Activated CD8-positive, alpha-beta memory T cell treated with anti-CD3 and anti-CD28 coated beads, Interleukin-2, amount 50 U/mL, for 48 hours (primary cell): Measurements from ENCODE around the gene CHST15.

ENCODE experiments used
- DNase-seq: peaks from one replicate; pipeline ENCODE4 v3.0.0-alpha.2; 2020

The CHST15 gene

GRCh38 chr10:124006526-124006925 lies 86.9 kb downstream of the CHST15 start:
- no peak for DNase-seq

- DNase-seq, result no peak
These were observed 87.4 kb downstream of the CHST15 start for GRCh38 chr10:124005991-124006392.

- DNase-seq, result peak; percentile 34
These were observed 88.3 kb downstream of the CHST15 start for GRCh38 chr10:124005091-124005490.

DNA sequence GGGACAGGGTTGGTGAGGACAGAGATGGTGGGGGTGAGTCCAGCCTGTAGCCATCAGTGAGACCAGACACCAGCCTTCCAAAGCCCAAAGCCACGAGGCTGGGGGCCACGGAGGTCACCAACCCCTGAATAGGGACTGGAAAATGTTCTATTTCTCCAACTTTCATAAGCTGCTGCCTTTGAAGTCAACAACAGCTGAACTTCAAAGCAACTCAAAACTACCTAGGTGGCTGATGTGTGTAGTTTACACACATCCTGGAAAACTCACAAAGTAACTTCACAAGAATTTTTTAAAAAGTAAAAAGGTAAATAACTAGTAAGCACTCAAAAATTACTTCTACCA lies 88.8 kb downstream of the CHST15 start:
- no peak for DNase-seq

- DNase-seq, result peak; percentile 36
These were observed 89.3 kb downstream of the CHST15 start for GRCh38 chr10:124003871-124004662.

DNA sequence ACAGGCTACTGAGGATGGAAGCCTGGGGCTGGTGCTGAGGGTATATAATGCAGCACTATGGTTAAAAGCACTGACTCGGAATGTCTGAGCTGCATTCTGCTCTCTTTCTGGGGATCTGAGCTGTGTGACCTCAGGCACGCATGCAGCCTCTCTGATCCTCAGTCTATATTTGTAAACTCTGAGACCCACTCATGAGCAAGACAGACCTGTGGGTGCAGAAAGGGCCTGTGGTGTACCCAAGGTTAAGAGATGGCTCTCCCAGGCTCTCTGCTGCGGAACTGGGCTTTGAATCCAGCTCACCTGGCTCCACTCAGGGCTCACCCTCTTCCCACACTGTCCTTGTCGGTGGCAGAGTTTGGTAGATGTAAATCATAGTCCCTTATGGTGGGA lies 89.9 kb downstream of the CHST15 start:
- DNase-seq, result no peak

GRCh38 chr10:124003070-124003419 lies 90.4 kb downstream of the CHST15 start:
- DNase-seq, result peak; percentile 15

GRCh38 chr10:124002391-124003069 lies 90.9 kb downstream of the CHST15 start:
- peak; percentile 17 for DNase-seq

GRCh38 chr10:124001391-124002148 lies 91.8 kb downstream of the CHST15 start:
- DNase-seq, result peak; percentile 36

DNA sequence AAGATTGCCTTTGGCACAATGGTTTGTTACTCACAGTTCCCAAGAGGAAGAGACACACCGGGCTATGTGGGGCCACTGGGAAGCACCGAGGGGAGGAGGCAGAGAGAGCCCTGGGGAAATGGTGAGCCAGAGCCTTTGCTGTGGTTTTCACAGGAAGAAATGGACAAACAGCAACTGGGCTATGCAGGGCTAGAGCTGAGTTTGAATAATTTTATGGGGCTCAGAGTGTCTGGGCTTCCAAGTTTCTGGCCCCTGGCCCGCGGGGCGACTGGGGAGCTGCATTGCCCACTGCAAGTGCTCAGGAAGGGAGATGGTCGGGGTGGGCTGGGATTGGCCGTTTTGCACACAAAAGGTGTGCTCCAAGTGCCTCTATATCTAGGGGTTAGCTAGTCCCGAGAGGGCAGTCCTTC lies 92.6 kb downstream of the CHST15 start:
- DNase-seq, result peak; percentile 12

DNA sequence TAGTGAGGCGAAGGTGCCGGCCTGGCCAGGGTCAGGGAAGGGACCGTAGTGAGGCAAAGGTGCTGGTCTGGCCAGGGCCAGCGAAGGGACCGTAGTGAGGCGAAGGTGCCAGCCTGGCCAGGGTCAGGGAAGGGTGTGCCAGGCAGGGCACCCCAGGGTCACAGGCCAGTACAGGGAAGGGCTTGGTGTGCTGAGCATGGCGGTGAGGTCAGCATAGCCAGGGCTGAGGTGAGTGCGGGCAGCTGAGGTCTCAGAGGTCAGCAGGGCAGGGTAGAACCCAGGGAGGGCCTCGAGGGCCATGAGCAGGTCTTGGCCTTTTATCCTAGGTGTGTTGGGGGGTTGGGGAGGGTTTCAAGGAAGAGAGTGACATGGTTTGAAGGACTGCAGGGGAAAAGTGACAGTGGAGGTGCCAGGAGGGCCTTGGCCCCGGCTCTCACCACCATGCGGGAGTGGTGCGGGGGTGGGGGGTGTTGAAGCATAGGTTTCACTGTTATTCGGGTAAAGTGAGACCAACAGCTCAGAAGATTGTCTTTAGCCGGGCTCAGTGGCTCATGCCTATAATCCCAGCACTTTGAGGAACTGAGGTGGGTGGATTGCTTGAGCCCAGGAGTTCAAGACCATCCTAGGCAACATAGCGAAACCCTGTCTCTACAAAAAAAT lies 93.3 kb downstream of the CHST15 start:
- DNase-seq, result no peak

DNA sequence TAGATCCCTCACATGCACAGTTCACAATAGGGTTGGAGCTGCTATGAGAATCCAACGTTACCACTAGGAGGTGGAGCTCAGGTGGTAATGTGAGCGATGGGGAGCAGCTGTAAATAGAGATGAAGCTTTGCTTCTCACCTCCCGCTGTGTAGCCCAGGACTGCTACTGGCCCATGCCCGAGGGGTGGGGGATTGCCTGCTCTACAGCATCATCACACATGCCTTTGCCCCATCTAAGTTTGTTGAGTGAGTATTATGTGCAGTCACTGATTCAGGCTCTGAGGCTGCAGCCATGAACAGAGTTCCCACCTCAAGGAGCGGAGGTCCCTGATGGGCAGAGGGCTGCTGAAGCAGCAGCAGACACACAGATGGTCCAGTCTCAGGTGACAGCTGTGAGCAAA lies 94.1 kb downstream of the CHST15 start:
- DNase-seq, result peak; percentile 32

GRCh38 chr10:123998197-123999141 lies 94.9 kb downstream of the CHST15 start:
- peak; percentile 28 for DNase-seq

DNA sequence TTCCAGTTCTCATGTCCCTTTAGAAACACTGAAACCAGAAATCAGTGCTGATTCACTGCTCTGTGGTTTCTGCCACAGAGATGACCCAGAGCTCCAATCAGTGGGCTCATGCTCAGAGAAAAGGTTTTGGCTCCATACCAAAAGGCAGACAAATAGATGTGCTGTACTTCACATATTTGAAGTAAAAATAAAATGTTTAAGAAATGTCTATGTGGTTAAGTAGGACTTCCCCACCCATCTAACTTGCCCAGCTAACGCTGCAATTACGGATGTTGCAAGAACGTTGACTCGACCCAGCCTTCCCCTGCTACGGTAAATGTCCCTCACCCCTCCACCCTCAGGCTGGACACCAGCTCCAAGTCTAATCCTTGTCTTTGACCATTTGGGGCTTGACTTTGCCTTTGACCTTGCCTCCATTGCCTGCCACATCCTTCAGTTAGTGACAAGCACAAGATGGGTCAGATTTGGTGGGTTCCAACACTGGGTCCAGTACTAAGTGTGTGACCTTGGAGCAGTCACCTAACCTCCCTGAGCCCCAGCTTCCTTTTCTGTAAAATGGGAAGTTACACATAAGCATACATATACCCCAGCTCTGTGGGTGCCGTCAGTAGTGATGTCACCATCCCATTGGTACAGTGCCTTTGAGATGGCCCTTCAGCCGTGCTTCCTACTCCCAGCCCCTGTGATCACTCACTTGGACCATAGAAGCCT lies 95.8 kb downstream of the CHST15 start:
- peak; percentile 33 for DNase-seq

DNA sequence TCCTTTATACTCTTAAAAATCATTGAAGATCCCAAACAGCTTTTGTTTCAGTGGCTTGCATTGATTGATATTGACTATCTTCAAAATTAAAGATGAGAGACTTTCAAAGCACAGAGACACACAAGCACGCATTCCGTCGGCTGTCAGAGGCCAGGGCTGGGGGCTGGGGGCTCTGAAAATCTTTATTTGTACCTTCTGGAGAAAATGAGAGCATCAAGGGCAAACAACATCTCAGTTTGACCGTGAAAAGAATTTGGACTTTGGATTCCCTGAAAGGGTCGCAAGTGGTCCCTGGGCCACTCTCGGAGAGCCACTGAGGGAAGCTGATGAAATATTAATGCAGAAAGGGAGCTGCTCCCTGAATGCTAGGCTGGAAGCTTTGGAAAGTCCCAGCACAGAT lies 96.4 kb downstream of the CHST15 start:
- DNase-seq, result peak; percentile 28

GRCh38 chr10:123996302-123996701 lies 97.1 kb downstream of the CHST15 start:
- DNase-seq, result peak; percentile 33

GRCh38 chr10:123995461-123996131 lies 97.8 kb downstream of the CHST15 start:
- DNase-seq, result peak; percentile 60

DNA sequence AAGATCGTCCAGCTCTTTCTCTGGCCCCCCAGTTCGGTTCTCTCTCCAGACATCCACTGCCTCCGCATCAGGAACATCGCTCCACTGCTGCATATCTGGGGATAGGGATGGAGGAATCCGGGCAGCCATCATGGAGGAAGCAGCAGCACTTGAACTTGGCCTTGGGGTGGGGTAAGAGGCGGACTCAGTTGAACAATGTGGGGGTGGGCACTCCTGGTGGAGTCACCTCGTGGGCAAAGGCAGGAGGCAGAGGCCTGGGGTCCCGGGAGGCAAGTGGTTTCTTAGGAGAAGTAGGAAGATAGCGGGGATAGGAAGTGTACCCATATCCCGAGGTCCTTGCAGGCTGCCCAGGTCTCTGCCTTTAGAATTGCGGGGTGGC lies 98.3 kb downstream of the CHST15 start:
- no peak for DNase-seq

- peak; percentile 97 for DNase-seq
These were observed 98.8 kb downstream of the CHST15 start for GRCh38 chr10:123994417-123995081.
